HEK293 (cell line): ENCODE results near the gene PIK3R5.
"Not testable (repeated sequence)": the region's sequence is repeated elsewhere in the genome, so short reads cannot be mapped to it uniquely, and the experiment has no call there.

Source experiments
- CTCF ChIA-PET: fragments of 350-600 bp; formaldehyde crosslinking; extraction: SDS; loops from one replicate; lab custom pipeline; 2021; ENCODE audit warnings: antibody characterized with exemption; lab: Yijun Ruan, JAX
- POLR2A ChIA-PET: fragments of 300-600 bp; formaldehyde crosslinking; extraction: SDS; loops from one replicate; lab custom pipeline; 2020; ENCODE audit warnings: antibody characterized with exemption, inconsistent platforms; lab: Yijun Ruan, JAX
- H3K27ac ChIP-seq: fragments of 200-500 bp; sonication (Bioruptor generic); 2 replicates; pipeline ENCODE4 v1.5.1; 2014; ENCODE audit warnings: low read depth, low read length, control low read depth, inconsistent platforms; ENCODE audit errors: extremely low read depth
- H3K36me3 ChIP-seq, 2 experiments: fragments of 200-500 bp in 1 of 2; sonication (Bioruptor generic) in 1 of 2; 1 replicate in 1 of 2; 2 replicates in 1 of 2; pipeline ENCODE4 v1.5.1; 2014 to 2017; ENCODE audit warnings: inconsistent platforms in 2 of 2, low read length in 2 of 2; ENCODE audit not compliant: control insufficient read depth in 2 of 2, insufficient read depth in 1 of 2
- H3K4me1 ChIP-seq: fragments of 200-500 bp; sonication (Bioruptor generic); 2 replicates; pipeline ENCODE4 v1.5.1; 2014; ENCODE audit warnings: mild to moderate bottlenecking, low read length, inconsistent platforms; ENCODE audit not compliant: control insufficient read depth, insufficient read depth
- H3K4me3 ChIP-seq: 2 replicates; pipeline ENCODE4 v1.5.1; 2011; ENCODE audit warnings: low read depth, mild to moderate bottlenecking, control low read depth, low read length, moderate library complexity
- H3K9me3 ChIP-seq: fragments of 200-500 bp; sonication (Bioruptor generic); 2 replicates; pipeline ENCODE4 v1.5.1; 2014; ENCODE audit warnings: low read depth, low read length, inconsistent platforms; ENCODE audit not compliant: control insufficient read depth, insufficient read depth
- KLF1 ChIP-seq: fragments of 450-650 bp; formaldehyde crosslinking; IDR thresholded peaks from 2 replicates; pipeline ENCODE4 v1.5.1; 2016; ENCODE audit warnings: missing biosample characterization, missing genetic modification characterization
- KLF10 ChIP-seq: fragments of 450-650 bp; IDR thresholded peaks from 2 replicates; pipeline ENCODE4 v1.5.1; 2018; ENCODE audit warnings: missing biosample characterization, mild to moderate bottlenecking, missing genetic modification characterization
- PRDM1 ChIP-seq: fragments of 450-650 bp; formaldehyde crosslinking; IDR thresholded peaks from 2 replicates; pipeline ENCODE4; 2016; ENCODE audit warnings: missing biosample characterization, missing genetic modification characterization
- SETDB1 ChIP-seq: IDR thresholded peaks from one replicate; pipeline ENCODE4 v1.6.1; 2017; ENCODE audit warnings: mild to moderate bottlenecking, low read length, moderate library complexity, mixed read lengths; ENCODE audit not compliant: insufficient read length
- SP3 ChIP-seq: fragments of 450-650 bp; formaldehyde crosslinking; IDR thresholded peaks from 2 replicates; pipeline ENCODE4 v1.5.1; 2016; ENCODE audit warnings: missing biosample characterization, missing genetic modification characterization
- ZEB2 ChIP-seq: fragments of 450-650 bp; formaldehyde crosslinking; IDR thresholded peaks from 2 replicates; pipeline ENCODE4 v1.5.1; 2016; ENCODE audit warnings: missing biosample characterization, missing genetic modification characterization
- ZNF501 ChIP-seq: fragments of 450-650 bp; formaldehyde crosslinking; IDR thresholded peaks from 2 replicates; pipeline ENCODE4 v1.5.1; 2016; ENCODE audit warnings: missing biosample characterization, missing genetic modification characterization
- ZNF529 ChIP-seq: fragments of 450-650 bp; formaldehyde crosslinking; IDR thresholded peaks from 2 replicates; pipeline ENCODE4 v1.5.1; 2017; ENCODE audit warnings: missing genetic modification characterization, missing biosample characterization; ENCODE audit not compliant: insufficient replicate concordance
- ZNF530 ChIP-seq: fragments of 450-650 bp; formaldehyde crosslinking; IDR thresholded peaks from 2 replicates; pipeline ENCODE4 v1.5.1; 2016; ENCODE audit warnings: low read depth, missing biosample characterization, missing genetic modification characterization
- ZNF548 ChIP-seq: fragments of 450-650 bp; formaldehyde crosslinking; IDR thresholded peaks from 2 replicates; pipeline ENCODE4 v1.5.1; 2016; ENCODE audit warnings: missing biosample characterization, missing genetic modification characterization
- ZNF558 ChIP-seq: fragments of 450-650 bp; formaldehyde crosslinking; IDR thresholded peaks from 2 replicates; pipeline ENCODE4 v1.5.1; 2016; ENCODE audit warnings: missing biosample characterization, missing genetic modification characterization
- ZNF561 ChIP-seq: fragments of 450-650 bp; IDR thresholded peaks from 2 replicates; pipeline ENCODE4 v1.5.1; 2018; ENCODE audit warnings: missing biosample characterization, missing genetic modification characterization, borderline replicate concordance
- ZNF768 ChIP-seq: fragments of 450-650 bp; formaldehyde crosslinking; IDR thresholded peaks from 2 replicates; pipeline ENCODE4 v1.5.1; 2018; ENCODE audit warnings: missing biosample characterization, mild to moderate bottlenecking, missing genetic modification characterization
- ZNF837 ChIP-seq: fragments of 450-650 bp; formaldehyde crosslinking; IDR thresholded peaks from 2 replicates; pipeline ENCODE4 v1.5.1; 2016; ENCODE audit warnings: missing biosample characterization, missing genetic modification characterization
- ZSCAN16 ChIP-seq: fragments of 450-650 bp; formaldehyde crosslinking; IDR thresholded peaks from 2 replicates; pipeline ENCODE4 v1.5.1; 2016; ENCODE audit warnings: missing biosample characterization, missing genetic modification characterization
- TF ChIP-seq, protein P1 (sequence below): fragments of 450-650 bp; formaldehyde crosslinking; IDR thresholded peaks from 2 replicates; pipeline ENCODE4 v1.5.1; 2017; ENCODE audit warnings: missing biosample characterization, missing genetic modification characterization
- TF ChIP-seq, protein P2 (sequence below): fragments of 450-650 bp; formaldehyde crosslinking; IDR thresholded peaks from 2 replicates; pipeline ENCODE4 v1.5.0; 2017; ENCODE audit warnings: missing biosample characterization, missing genetic modification characterization, borderline replicate concordance

PIK3R5 gene

DNA sequence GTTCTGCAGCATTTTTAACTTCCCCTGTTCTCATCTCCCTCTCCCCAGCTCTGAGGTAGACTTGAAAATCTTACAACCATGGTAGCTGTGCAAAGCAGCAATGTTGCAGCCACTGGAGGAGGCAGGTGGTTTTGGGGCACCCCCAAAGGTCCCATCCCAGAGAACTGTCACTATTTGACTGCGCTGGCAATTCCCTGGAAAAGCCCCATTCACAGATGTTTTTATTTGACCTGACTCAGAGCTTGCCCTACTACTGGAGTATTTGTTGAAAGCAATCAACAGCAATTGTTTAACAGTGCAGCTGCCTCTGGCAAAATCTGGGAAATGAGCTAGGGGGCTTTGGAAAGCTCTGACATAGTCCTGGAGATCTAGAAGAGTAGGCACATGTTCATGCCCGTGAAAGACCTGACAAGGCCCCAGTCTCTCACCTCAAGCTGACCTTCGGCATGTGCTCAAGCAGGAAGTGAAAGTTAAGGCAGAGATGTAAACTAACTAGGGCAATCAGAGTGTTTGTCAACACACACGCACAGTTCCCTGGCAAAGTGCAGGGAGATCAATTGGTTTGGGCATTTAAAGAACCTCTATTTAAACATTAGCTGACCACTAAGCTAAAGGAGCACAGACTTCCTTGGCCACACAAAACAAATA, 19.7 kb upstream of the PIK3R5 start:
- TF ChIP-seq, protein P1, sequence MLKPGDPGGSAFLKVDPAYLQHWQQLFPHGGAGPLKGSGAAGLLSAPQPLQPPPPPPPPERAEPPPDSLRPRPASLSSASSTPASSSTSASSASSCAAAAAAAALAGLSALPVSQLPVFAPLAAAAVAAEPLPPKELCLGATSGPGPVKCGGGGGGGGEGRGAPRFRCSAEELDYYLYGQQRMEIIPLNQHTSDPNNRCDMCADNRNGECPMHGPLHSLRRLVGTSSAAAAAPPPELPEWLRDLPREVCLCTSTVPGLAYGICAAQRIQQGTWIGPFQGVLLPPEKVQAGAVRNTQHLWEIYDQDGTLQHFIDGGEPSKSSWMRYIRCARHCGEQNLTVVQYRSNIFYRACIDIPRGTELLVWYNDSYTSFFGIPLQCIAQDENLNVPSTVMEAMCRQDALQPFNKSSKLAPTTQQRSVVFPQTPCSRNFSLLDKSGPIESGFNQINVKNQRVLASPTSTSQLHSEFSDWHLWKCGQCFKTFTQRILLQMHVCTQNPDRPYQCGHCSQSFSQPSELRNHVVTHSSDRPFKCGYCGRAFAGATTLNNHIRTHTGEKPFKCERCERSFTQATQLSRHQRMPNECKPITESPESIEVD, result no peak
- peak; percentile 61 for TF ChIP-seq SETDB1
- no peak for TF ChIP-seq ZNF768 (tag by site-specific recombination)
- TF ChIP-seq KLF1 (tag by site-specific recombination), result no peak
- CTCF ChIA-PET, result interaction anchor here (0.8 to 1.1 kb wide), 2 partner anchors 13 to 537 kb away, joined by 3 to 4 read pairs; no protein-coding TSS in a partner anchor
- Histone ChIP-seq H3K4me1 (no peaks in the 10 kb centered on the region), H3K36me3 (no peaks in the 10 kb centered on the region), H3K9me3 (no peaks in the 10 kb centered on the region), H3K4me3 (no peak overlapping the region), H3K27ac (no peak overlapping the region)
- POLR2A ChIA-PET, result no interaction called here

DNA sequence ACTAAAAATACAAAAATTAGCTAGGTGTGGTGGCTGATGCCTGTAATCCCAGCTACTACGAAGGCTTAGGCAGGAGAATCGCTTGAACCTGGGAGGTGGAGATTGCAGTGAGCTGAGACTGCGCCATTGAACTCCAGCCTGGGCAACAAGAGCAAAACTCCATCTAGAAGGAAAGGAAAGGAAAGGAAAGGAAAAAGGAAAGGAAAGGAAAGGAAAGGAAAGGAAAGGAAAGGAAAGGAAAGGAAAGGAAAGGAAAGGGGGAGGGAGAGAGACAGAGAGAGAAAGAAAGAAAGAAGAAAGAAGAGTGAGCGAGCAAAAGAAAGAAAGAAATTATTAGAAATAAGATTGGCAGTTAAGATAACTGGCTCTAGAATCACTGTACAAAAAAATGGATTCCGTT, 18.7 kb upstream of the PIK3R5 start:
- H3K9me3 ChIP-seq, H3K4me3 ChIP-seq, H3K36me3 ChIP-seq, H3K4me1 ChIP-seq, H3K27ac ChIP-seq, POLR2A ChIA-PET: not testable (repeated sequence)
- CTCF ChIA-PET, result interaction anchor here (0.6 to 0.7 kb wide), 2 partner anchors 308 to 575 kb away, joined by 5 to 6 read pairs; no protein-coding TSS in a partner anchor
- TF ChIP-seq ZNF530 (tag by site-specific recombination) (0 out of 2 replicates have a peak, but pooled peaks have one; percentile 41), PRDM1 (tag by site-specific recombination) (peak; percentile 99)

DNA sequence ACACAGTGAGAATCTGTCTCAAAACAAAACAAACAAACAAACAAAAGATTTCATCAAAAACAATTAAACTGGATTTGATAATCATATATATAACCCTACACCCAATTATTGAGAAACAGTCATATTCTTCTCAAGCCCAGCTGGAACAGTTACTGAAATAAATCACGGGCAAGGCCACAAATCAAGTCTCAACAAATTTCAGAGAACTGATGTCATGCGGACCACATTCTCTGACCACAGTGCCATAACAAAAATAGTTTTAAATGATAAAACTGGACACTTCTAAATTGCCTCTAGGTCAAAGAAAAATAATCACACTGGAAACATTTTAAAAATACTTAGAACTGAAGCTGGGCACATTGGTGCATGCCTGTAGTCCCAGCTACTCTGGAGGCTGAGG, 15.9 kb upstream of the PIK3R5 start:
- no peak overlapping the region for H3K4me3 ChIP-seq
- peaks cover 5% of the 10 kb centered on the region; the same call in 1 of the 2 replicates for H3K4me1 ChIP-seq
- TF ChIP-seq KLF10 (tag by site-specific recombination) (no peak), ZNF548 (no peak), ZNF837 (tag by site-specific recombination) (no peak), ZSCAN16 (no peak), SP3 (tag by site-specific recombination) (no peak), ZEB2 (no peak), ZNF501 (tag by site-specific recombination) (no peak), ZNF561 (tag by site-specific recombination) (no peak), ZNF558 (no peak), ZNF529 (no peak)
- TF ChIP-seq, protein P2, sequence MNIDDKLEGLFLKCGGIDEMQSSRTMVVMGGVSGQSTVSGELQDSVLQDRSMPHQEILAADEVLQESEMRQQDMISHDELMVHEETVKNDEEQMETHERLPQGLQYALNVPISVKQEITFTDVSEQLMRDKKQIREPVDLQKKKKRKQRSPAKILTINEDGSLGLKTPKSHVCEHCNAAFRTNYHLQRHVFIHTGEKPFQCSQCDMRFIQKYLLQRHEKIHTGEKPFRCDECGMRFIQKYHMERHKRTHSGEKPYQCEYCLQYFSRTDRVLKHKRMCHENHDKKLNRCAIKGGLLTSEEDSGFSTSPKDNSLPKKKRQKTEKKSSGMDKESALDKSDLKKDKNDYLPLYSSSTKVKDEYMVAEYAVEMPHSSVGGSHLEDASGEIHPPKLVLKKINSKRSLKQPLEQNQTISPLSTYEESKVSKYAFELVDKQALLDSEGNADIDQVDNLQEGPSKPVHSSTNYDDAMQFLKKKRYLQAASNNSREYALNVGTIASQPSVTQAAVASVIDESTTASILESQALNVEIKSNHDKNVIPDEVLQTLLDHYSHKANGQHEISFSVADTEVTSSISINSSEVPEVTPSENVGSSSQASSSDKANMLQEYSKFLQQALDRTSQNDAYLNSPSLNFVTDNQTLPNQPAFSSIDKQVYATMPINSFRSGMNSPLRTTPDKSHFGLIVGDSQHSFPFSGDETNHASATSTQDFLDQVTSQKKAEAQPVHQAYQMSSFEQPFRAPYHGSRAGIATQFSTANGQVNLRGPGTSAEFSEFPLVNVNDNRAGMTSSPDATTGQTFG (tag by site-specific recombination), result no peak
- POLR2A ChIA-PET, result no interaction called here
- no peaks in the 10 kb centered on the region for H3K9me3 ChIP-seq
- CTCF ChIA-PET, result interaction anchor here (0.7 to 1.4 kb wide), 3 partner anchors 10 to 174 kb away, joined by 3 to 5 read pairs (median 3); no protein-coding TSS in a partner anchor
- no peak overlapping the region for H3K27ac ChIP-seq
- no peaks in the 10 kb centered on the region for H3K36me3 ChIP-seq
